IMR-90 (cell line): ENCODE results near the gene BTBD18. TPM values are rescaled to one million over a fixed set of nuclear protein-coding genes. Genes with fewer than 3 reads are reported as not detected.

ENCODE experiments used
- ATAC-seq: fragments of 200-7000 bp; cut with Tn5 transposase; 2 replicates; pipeline ENCODE4 v1.9.1; 2020; ENCODE audit warnings: low read depth, mild to moderate bottlenecking, moderate library complexity
- BruUV-seq: library from RNA; stranded (reverse); fragments of 400-500 nt; replicated peaks from 2 replicates; lab custom pipeline; 2021; lab: Mats Ljungman, UMichigan
- CTCF ChIA-PET: fragments of 300-600 bp; formaldehyde crosslinking; extraction: SDS; loops from one replicate; lab custom pipeline; 2021; ENCODE audit warnings: antibody characterized with exemption; lab: Yijun Ruan, JAX
- POLR2A ChIA-PET: fragments of 300-600 bp; sonication (Branson Sonifier 250); formaldehyde crosslinking; loops from one replicate; lab custom pipeline; 2022; ENCODE audit warnings: antibody characterized with exemption; ENCODE audit not compliant: unreplicated experiment; lab: Charles Lee
- DNase-seq: peaks from one replicate; pipeline ENCODE4 v3.0.0; 2013
- H2AFZ ChIP-seq: replicated peaks from 2 replicates; pipeline ENCODE3; 2013; ENCODE audit warnings: low read length, mild to moderate bottlenecking; ENCODE audit not compliant: poor library complexity
- H2AK5ac ChIP-seq: 2 replicates; pipeline ENCODE4 v1.6.1; 2013; ENCODE audit warnings: low read depth, low read length, inconsistent platforms
- H2AK9ac ChIP-seq: replicated peaks from 2 replicates; pipeline ENCODE3; 2013; ENCODE audit warnings: mild to moderate bottlenecking, low read depth, low read length, moderate library complexity; ENCODE audit not compliant: poor library complexity
- H2BK120ac ChIP-seq: 2 replicates; pipeline ENCODE4 v1.6.1; 2013; ENCODE audit warnings: low read depth, low read length, inconsistent platforms
- H2BK15ac ChIP-seq: 3 replicates; pipeline ENCODE4 v1.6.1; 2013; ENCODE audit warnings: low read depth, low read length, inconsistent platforms
- H2BK20ac ChIP-seq: 2 replicates; pipeline ENCODE4 v1.6.1; 2013; ENCODE audit warnings: low read depth, mild to moderate bottlenecking, inconsistent platforms, low read length, moderate library complexity
- H2BK5ac ChIP-seq: 2 replicates; pipeline ENCODE4 v1.6.1; 2013; ENCODE audit warnings: mild to moderate bottlenecking, low read depth, low read length, inconsistent platforms; ENCODE audit not compliant: poor library complexity, severe bottlenecking
- H3K14ac ChIP-seq: replicated peaks from 2 replicates; pipeline ENCODE4 v1.6.1; 2013; ENCODE audit warnings: low read depth, low read length, inconsistent platforms
- H3K18ac ChIP-seq: 2 replicates; pipeline ENCODE4 v1.6.1; 2013; ENCODE audit warnings: low read depth, low read length, control low read depth
- H3K23ac ChIP-seq: 2 replicates; pipeline ENCODE4 v1.6.1; 2013; ENCODE audit warnings: low read depth, low read length, inconsistent platforms
- H3K27ac ChIP-seq: 2 replicates; pipeline ENCODE4 v1.5.1; 2013; ENCODE audit warnings: mild to moderate bottlenecking, control low read depth, low read length; ENCODE audit not compliant: insufficient read depth
- H3K27me3 ChIP-seq: 2 replicates; pipeline ENCODE4 v1.6.1; 2013; ENCODE audit warnings: low read length; ENCODE audit not compliant: control insufficient read depth, insufficient read depth
- H3K36me3 ChIP-seq: 2 replicates; pipeline ENCODE4 v1.6.1; 2013; ENCODE audit warnings: low read length, mixed read lengths; ENCODE audit not compliant: control insufficient read depth, insufficient read depth
- H3K4ac ChIP-seq: 2 replicates; pipeline ENCODE4 v1.6.1; 2013; ENCODE audit warnings: low read depth, low read length, inconsistent platforms
- H3K4me1 ChIP-seq: 2 replicates; pipeline ENCODE4 v1.6.1; 2013; ENCODE audit warnings: low read length, mixed read lengths; ENCODE audit not compliant: control insufficient read depth, insufficient read depth
- H3K4me2 ChIP-seq: 2 replicates; pipeline ENCODE4 v1.6.1; 2013; ENCODE audit warnings: low read depth, mild to moderate bottlenecking, control low read depth, low read length, moderate library complexity
- H3K4me3 ChIP-seq: 2 replicates; pipeline ENCODE4 v1.5.1; 2013; ENCODE audit warnings: low read depth, mild to moderate bottlenecking, control low read depth, low read length, moderate library complexity; ENCODE audit not compliant: insufficient read depth
- H3K56ac ChIP-seq: 2 replicates; pipeline ENCODE4 v1.6.1; 2013; ENCODE audit warnings: low read length, inconsistent platforms; ENCODE audit not compliant: insufficient read depth; ENCODE audit errors: extremely low read depth
- H3K79me1 ChIP-seq, 2 experiments: 2 replicates each; pipeline ENCODE4 v1.6.1; 2013; ENCODE audit warnings: low read length in 2 of 2, inconsistent platforms in 1 of 2, low read depth in 1 of 2
- H3K9ac ChIP-seq: 2 replicates; pipeline ENCODE4 v1.6.1; 2013; ENCODE audit warnings: low read depth, low read length, control low read depth
- H3K9me1 ChIP-seq: 2 replicates; pipeline ENCODE4 v1.6.1; 2013; ENCODE audit warnings: low read length, inconsistent platforms; ENCODE audit not compliant: insufficient read depth
- H3K9me3 ChIP-seq: 2 replicates; pipeline ENCODE4 v1.6.1; 2013; ENCODE audit warnings: low read length; ENCODE audit not compliant: control insufficient read depth, insufficient read depth
- H4K20me1 ChIP-seq: 2 replicates; pipeline ENCODE4 v1.6.1; 2013; ENCODE audit warnings: low read length, inconsistent platforms; ENCODE audit not compliant: insufficient read depth
- H4K5ac ChIP-seq: 2 replicates; pipeline ENCODE4 v1.6.1; 2013; ENCODE audit warnings: mild to moderate bottlenecking, low read depth, low read length, control low read depth
- H4K8ac ChIP-seq, 2 experiments: 2 replicates each; pipeline ENCODE4 v1.6.1; 2013; ENCODE audit warnings: low read depth in 2 of 2, low read length in 2 of 2, control low read depth in 1 of 2, inconsistent platforms in 1 of 2
- H4K91ac ChIP-seq: 2 replicates; pipeline ENCODE4 v1.6.1; 2013; ENCODE audit warnings: low read depth, low read length, inconsistent platforms; ENCODE audit not compliant: insufficient read depth
- BHLHE40 ChIP-seq: fragments of 150-350 bp; IDR thresholded peaks from 2 replicates; pipeline ENCODE4 v1.6.1; 2016; ENCODE audit warnings: mild to moderate bottlenecking, low read depth, low read length
- CEBPB ChIP-seq: IDR thresholded peaks from 2 replicates; pipeline ENCODE4 v1.6.1; 2012; ENCODE audit warnings: low read depth, low read length, improper control_type of control experiment
- CHD1 ChIP-seq: IDR thresholded peaks from 2 replicates; pipeline ENCODE4 v1.6.1; 2012; ENCODE audit warnings: low read depth, low read length, improper control_type of control experiment
- CTCF ChIP-seq: conservative IDR thresholded peaks from 2 replicates; pipeline ENCODE4 v1.5.1; 2012; ENCODE audit warnings: mild to moderate bottlenecking, low read depth, low read length, improper control_type of control experiment
- ELK1 ChIP-seq: fragments of 150-350 bp; IDR thresholded peaks from 2 replicates; pipeline ENCODE4 v1.6.1; 2016; ENCODE audit warnings: low read depth, mild to moderate bottlenecking, low read length, moderate library complexity, borderline replicate concordance
- FOS ChIP-seq: fragments of 150-350 bp; IDR thresholded peaks from 2 replicates; pipeline ENCODE4 v1.6.1; 2016; ENCODE audit warnings: low read depth, low read length
- MAFK ChIP-seq: IDR thresholded peaks from 2 replicates; pipeline ENCODE4 v1.6.1; 2012; ENCODE audit warnings: low read depth, low read length, improper control_type of control experiment
- MAZ ChIP-seq: IDR thresholded peaks from 2 replicates; pipeline ENCODE4 v1.6.1; 2012; ENCODE audit warnings: low read depth, mild to moderate bottlenecking, low read length, improper control_type of control experiment, moderate library complexity, borderline replicate concordance
- MXI1 ChIP-seq: IDR thresholded peaks from 2 replicates; pipeline ENCODE4 v1.6.1; 2012; ENCODE audit warnings: low read depth, mild to moderate bottlenecking, low read length, moderate library complexity, borderline replicate concordance
- NFE2L2 ChIP-seq: fragments of 150-350 bp; IDR thresholded peaks from 2 replicates; pipeline ENCODE4 v1.6.1; 2016; ENCODE audit warnings: low read depth, mild to moderate bottlenecking, low read length
- POLR2A ChIP-seq: IDR thresholded peaks from 2 replicates; pipeline ENCODE4 v1.6.1; 2012; ENCODE audit warnings: mild to moderate bottlenecking, low read depth, low read length
- RAD21 ChIP-seq: IDR thresholded peaks from 2 replicates; pipeline ENCODE4 v1.6.1; 2012; ENCODE audit warnings: low read length, improper control_type of control experiment
- RCOR1 ChIP-seq: IDR thresholded peaks from 2 replicates; pipeline ENCODE4 v1.6.1; 2012; ENCODE audit warnings: mild to moderate bottlenecking, low read length, improper control_type of control experiment; ENCODE audit not compliant: insufficient replicate concordance
- RFX5 ChIP-seq: IDR thresholded peaks from 2 replicates; pipeline ENCODE4 v1.8.0; 2012; ENCODE audit warnings: low read depth, mild to moderate bottlenecking, low read length, moderate library complexity
- SMC3 ChIP-seq: fragments of 150-350 bp; IDR thresholded peaks from 2 replicates; pipeline ENCODE4 v1.6.1; 2016; ENCODE audit warnings: low read depth, mild to moderate bottlenecking, antibody characterized with exemption, low read length, moderate library complexity
- USF2 ChIP-seq: fragments of 150-350 bp; IDR thresholded peaks from 2 replicates; pipeline ENCODE4 v1.6.1; 2017; ENCODE audit warnings: mild to moderate bottlenecking, antibody characterized with exemption, low read length, low read depth
- WGBS, 2 experiments: methylation state at CpG; one replicate each; pipeline versions ENCODE4 v1.1.5 to v1.1.7; 2013; ENCODE audit warnings: missing lambda C conversion rate in 2 of 2; ENCODE audit not compliant: insufficient read length in 1 of 2; ENCODE audit errors: extremely low coverage in 2 of 2; 5-methylcytosine and 5-hydroxymethylcytosine counted together
- dilution Hi-C: fragments of 300-500 bp; cut with HindIII; formaldehyde crosslinking; loops from one replicate; pipeline ENCODE4 v1.14.3; 2018; ENCODE audit warnings: low sequenced_read_pairs; ENCODE audit not compliant: unreplicated experiment
- in situ Hi-C: fragments of 300-500 bp; cut with MboI; formaldehyde crosslinking; loops from 3 replicates; pipeline ENCODE4 v1.14.3; 2019; ENCODE audit warnings: low sequenced_read_pairs, inconsistent platforms, mixed read lengths
- intact Hi-C: fragments of 100-400 bp; cut with micrococcal nuclease; formaldehyde crosslinking; loops from 2 replicates; pipeline ENCODE4 v1.10.0; 2022
- polyA plus RNA-seq, 3 experiments: library from polyadenylated mRNA; depleted of rRNA; stranded (reverse); fragments of >200 nt; gene quantifications; 2 replicates each; pipeline ENCODE4 v1.2.3, GENCODE V29; 2012; ENCODE audit warnings: low replicate concordance in 1 of 3
- total RNA-seq: library from RNA; depleted of rRNA; stranded (reverse); fragments of >200 nt; gene quantifications from 2 replicates; pipeline ENCODE4 v1.2.3, GENCODE V29; 2012

Gene BTBD18
- total and polyA plus RNA-seq, 2 of the 4 experiments (the other 2 are of a cell fraction), result not detected

- Histone ChIP-seq H2AK9ac (no peak overlapping the region), H3K18ac (no peak overlapping the region), H3K4me1 (no peaks in the 10 kb centered on the region), H3K14ac (no peak overlapping the region), H3K23ac (no peak overlapping the region), H4K91ac (no peak overlapping the region), H2BK5ac (no peak overlapping the region), H3K27ac (no peak overlapping the region), H2BK20ac (no peak overlapping the region), H3K9me3 (no peaks in the 10 kb centered on the region), H3K36me3 (no peaks in the 10 kb centered on the region), H4K5ac (no peak overlapping the region), H3K56ac (no peak overlapping the region), H2BK120ac (no peak overlapping the region), H3K4me3 (no peak overlapping the region), H3K27me3 (no peaks in the 10 kb centered on the region), H3K4ac (no peak overlapping the region), H2AFZ (no peak overlapping the region), H2AK5ac (no peak overlapping the region), H3K4me2 (no peak overlapping the region), H3K9me1 (no peaks in the 10 kb centered on the region), H4K20me1 (peaks cover 7% of the 10 kb centered on the region; the same call in 1 of the 2 replicates), H3K79me1 (peaks cover 29 to 38% of the 10 kb centered on the region in 2 experiments), H3K9ac (no peak overlapping the region), H4K8ac (no peak overlapping the region), H2BK15ac (no peak overlapping the region)
- ChIA-PET POLR2A (interaction anchor here (0.6 kb wide), 1 partner anchor 251 kb away, joined by 3 read pairs; no protein-coding TSS in a partner anchor), CTCF (interaction anchor here (0.5 kb wide), 1 partner anchor 23 kb away, joined by 3 read pairs; no protein-coding TSS in a partner anchor)
- DNase-seq (no peak), ATAC-seq (no peak)
- BruUV-seq, result no TSS peak
- WGBS, 2 experiments, result 100% methylated on average over 3 of the region's 7 CpGs; no CpG with 5 or more reads in 1 of the 2 experiments
- TF ChIP-seq SMC3, result no peak
- no peak for TF ChIP-seq RCOR1
- TF ChIP-seq ELK1, result no peak
- no peak for TF ChIP-seq CTCF
- no peak for TF ChIP-seq NFE2L2
- TF ChIP-seq POLR2A, result no peak
- TF ChIP-seq CEBPB, result no peak
- TF ChIP-seq RAD21, result no peak
- no peak for TF ChIP-seq USF2
- no peak for TF ChIP-seq RFX5
- TF ChIP-seq MXI1, result no peak
- TF ChIP-seq MAZ, result no peak
- no peak for TF ChIP-seq FOS
- no peak for TF ChIP-seq BHLHE40
- TF ChIP-seq CHD1, result no peak
- TF ChIP-seq MAFK, result no peak
- in situ Hi-C loops, result no loop called here
- intact Hi-C loops, result no loop called here
- dilution Hi-C loops, result no loop called here
Measured at GRCh38 chr11:57729479-57729878, 22.1 kb downstream of the BTBD18 start.
